Measurements from ENCODE around the gene NEO1. TPM values are rescaled to one million over a fixed set of nuclear protein-coding genes. Genes with fewer than 3 reads are reported as not detected.

NEO1 gene
- total and polyA plus RNA-seq, 4 donors: 1.6 to 9.9 (median 5.8) TPM

- no peak for TF ChIP-seq HNF4G (IDR thresholded peaks at IDR 0.05)
- no peak for TF ChIP-seq ATF3 (IDR thresholded peaks at IDR 0.05)
- no peak for TF ChIP-seq YY1 (IDR thresholded peaks at IDR 0.05)
- no peak for TF ChIP-seq CTCF (IDR thresholded peaks at IDR 0.05; ENCODE audit: low read depth, low read length, missing input control)
- no peak for TF ChIP-seq ZBTB33 (IDR thresholded peaks at IDR 0.05)
- TF ChIP-seq MAX (IDR thresholded peaks at IDR 0.05): no peak
- TF ChIP-seq HNF4A (conservative IDR thresholded peaks at IDR 0.05): no peak
- TF ChIP-seq EGR1 (IDR thresholded peaks at IDR 0.05; ENCODE audit: low read depth in 2 of 2): no peak
- TF ChIP-seq SP1 (IDR thresholded peaks at IDR 0.05): no peak
- no peak for TF ChIP-seq GABPA (IDR thresholded peaks at IDR 0.05 in 1 of 2, conservative IDR thresholded peaks at IDR 0.05 in 1 of 2)
- TF ChIP-seq TAF1 (conservative IDR thresholded peaks at IDR 0.05): no peak
- no peak for TF ChIP-seq RXRA (IDR thresholded peaks at IDR 0.05)
- Histone ChIP-seq H3K27ac (ENCODE audit: low read depth in 1 of 2, low read length in 2 of 2) (no peak overlapping the region), H3K4me3 (ENCODE audit: low read depth in 1 of 3, low read length in 3 of 3) (no peak overlapping the region), H3K27me3 (ENCODE audit: control insufficient read depth in 4 of 4, insufficient read depth in 4 of 4, low read length in 3 of 4) (no peaks in the 10 kb centered on the region), H3K4me1 (ENCODE audit: control insufficient read depth in 4 of 4, insufficient read depth in 4 of 4, low read length in 3 of 4) (no peaks in the 10 kb centered on the region), H3K9ac (ENCODE audit: low read depth in 1 of 2, low read length in 2 of 2) (no peak overlapping the region), H3K36me3 (ENCODE audit: control insufficient read depth in 4 of 4, insufficient read depth in 3 of 4, low read depth in 1 of 4, low read length in 3 of 4) (no peaks in the 10 kb centered on the region), H3K9me3 (ENCODE audit: control insufficient read depth in 4 of 4, low read length in 3 of 4) (no peaks in the 10 kb centered on the region)
- 84% methylated on average over 6 of the region's 6 CpGs for WGBS
- DNase-seq (ENCODE audit: low spot score): no peak
Observed at GRCh38 chr15:73227433-73228056, 175.3 kb downstream of the NEO1 start.

GRCh38 chr15:73228128-73228646, 175.9 kb downstream of the NEO1 start:
- Histone ChIP-seq H3K27ac (ENCODE audit: low read depth in 1 of 2, low read length in 2 of 2) (no peak overlapping the region), H3K27me3 (ENCODE audit: control insufficient read depth in 4 of 4, insufficient read depth in 4 of 4, low read length in 3 of 4) (no peaks in the 10 kb centered on the region), H3K9me3 (ENCODE audit: control insufficient read depth in 4 of 4, low read length in 3 of 4) (no peaks in the 10 kb centered on the region), H3K36me3 (ENCODE audit: control insufficient read depth in 4 of 4, insufficient read depth in 3 of 4, low read depth in 1 of 4, low read length in 3 of 4) (no peaks in the 10 kb centered on the region), H3K4me1 (ENCODE audit: control insufficient read depth in 4 of 4, insufficient read depth in 4 of 4, low read length in 3 of 4) (no peaks in the 10 kb centered on the region), H3K4me3 (ENCODE audit: low read depth in 1 of 3, low read length in 3 of 3) (no peak overlapping the region), H3K9ac (ENCODE audit: low read depth in 1 of 2, low read length in 2 of 2) (no peak overlapping the region)
- WGBS: 95% methylated on average over 1 of the region's 1 CpG
- TF ChIP-seq SP1 (IDR thresholded peaks at IDR 0.05) (no peak), EGR1 (IDR thresholded peaks at IDR 0.05; ENCODE audit: low read depth in 2 of 2) (no peak), HNF4G (IDR thresholded peaks at IDR 0.05) (no peak)
- DNase-seq (ENCODE audit: low spot score): no peak
